ENCODE data around the gene GNAS.

DNA sequence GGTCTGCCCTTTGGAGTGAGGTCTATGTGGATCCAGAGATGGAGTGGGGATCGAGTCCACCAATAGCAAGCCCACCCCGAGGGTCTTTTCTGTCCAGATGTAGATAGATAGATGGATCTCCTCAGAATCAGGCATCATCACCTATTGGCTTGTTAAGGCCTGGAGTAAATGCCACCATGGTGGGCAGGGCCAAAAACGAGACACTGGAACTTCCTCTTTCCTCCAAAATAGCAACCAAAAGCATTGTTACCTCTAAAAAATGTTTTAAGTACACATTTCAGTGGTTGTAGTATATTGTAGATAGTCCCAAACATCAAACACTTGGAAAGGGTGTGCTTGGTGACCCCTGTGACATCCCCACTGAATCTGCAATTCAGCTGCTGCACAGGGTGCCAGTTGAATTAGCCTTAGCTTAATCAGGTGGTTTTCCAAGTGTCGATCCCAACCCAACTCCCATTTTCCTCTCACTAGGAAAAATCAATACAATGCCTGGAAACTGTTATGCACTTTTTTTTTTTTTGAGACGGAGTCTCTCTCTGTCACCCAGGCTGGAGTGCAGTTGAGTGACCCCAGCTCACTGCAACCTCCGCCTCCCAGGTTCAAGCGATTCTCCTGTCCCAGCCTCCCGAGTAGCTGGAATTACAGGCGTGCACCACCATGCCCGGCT is 93.6 kb downstream of the GNAS start:
- no peak for TF ChIP-seq GATA3 (IDR thresholded peaks at IDR 0.05; ENCODE audit: low read depth, low read length)
- no peak for TF ChIP-seq GATA2 (IDR thresholded peaks at IDR 0.05; ENCODE audit: low read depth, low read length)
